GM19467 (cell line): ENCODE data around the gene BAK1.

Experiments used
- ATAC-seq: cut with Tn5 transposase; IDR thresholded peaks from one replicate; pipeline ENCODE4 v1.9.1; 2021; ENCODE audit warnings: mild to moderate bottlenecking, moderate library complexity; ENCODE audit not compliant: unreplicated experiment

BAK1 gene

GRCh38 chr6:33588894-33589293 lies 8.8 kb upstream of the BAK1 start:
- ATAC-seq: no peak

- no peak for ATAC-seq
These were observed 7.5 kb upstream of the BAK1 start for GRCh38 chr6:33587529-33587928.

- ATAC-seq: no peak
These were observed 6.1 kb upstream of the BAK1 start for GRCh38 chr6:33586108-33586640.

- ATAC-seq: no peak
These were observed 5.5 kb upstream of the BAK1 start for GRCh38 chr6:33585403-33586107.

- ATAC-seq: no peak
These were observed 4.8 kb upstream of the BAK1 start for GRCh38 chr6:33584700-33585402.

GRCh38 chr6:33583591-33584155 lies 3.6 kb upstream of the BAK1 start:
- ATAC-seq: no peak

GRCh38 chr6:33581186-33581585 lies 1.1 kb upstream of the BAK1 start:
- no peak for ATAC-seq

GRCh38 chr6:33578588-33579011 lies 1.5 kb downstream of the BAK1 start:
- ATAC-seq: no peak

- no peak for ATAC-seq
These were observed 1.9 kb downstream of the BAK1 start for GRCh38 chr6:33578164-33578563.

- no peak for ATAC-seq
These were observed 2.4 kb downstream of the BAK1 start for GRCh38 chr6:33577718-33578117.

GRCh38 chr6:33577106-33577535 lies 3.0 kb downstream of the BAK1 start:
- no peak for ATAC-seq

- no peak for ATAC-seq
These were observed 3.4 kb downstream of the BAK1 start for GRCh38 chr6:33576668-33577067.

GRCh38 chr6:33575211-33575610 lies 4.9 kb downstream of the BAK1 start:
- ATAC-seq: no peak

GRCh38 chr6:33571637-33572316 lies 8.3 kb downstream of the BAK1 start:
- no peak for ATAC-seq

GRCh38 chr6:33570806-33571636 lies 9.1 kb downstream of the BAK1 start:
- ATAC-seq: peak; percentile 78

GRCh38 chr6:33568826-33569570 lies 11.1 kb downstream of the BAK1 start:
- ATAC-seq: no peak

GRCh38 chr6:33567836-33568235 lies 12.2 kb downstream of the BAK1 start:
- ATAC-seq: no peak

- no peak for ATAC-seq
These were observed 13.6 kb downstream of the BAK1 start for GRCh38 chr6:33566182-33567084.

GRCh38 chr6:33558801-33559200 lies 21.3 kb downstream of the BAK1 start:
- no peak for ATAC-seq
